ENCODE data around the gene RHOT2.

Gene RHOT2

DNA sequence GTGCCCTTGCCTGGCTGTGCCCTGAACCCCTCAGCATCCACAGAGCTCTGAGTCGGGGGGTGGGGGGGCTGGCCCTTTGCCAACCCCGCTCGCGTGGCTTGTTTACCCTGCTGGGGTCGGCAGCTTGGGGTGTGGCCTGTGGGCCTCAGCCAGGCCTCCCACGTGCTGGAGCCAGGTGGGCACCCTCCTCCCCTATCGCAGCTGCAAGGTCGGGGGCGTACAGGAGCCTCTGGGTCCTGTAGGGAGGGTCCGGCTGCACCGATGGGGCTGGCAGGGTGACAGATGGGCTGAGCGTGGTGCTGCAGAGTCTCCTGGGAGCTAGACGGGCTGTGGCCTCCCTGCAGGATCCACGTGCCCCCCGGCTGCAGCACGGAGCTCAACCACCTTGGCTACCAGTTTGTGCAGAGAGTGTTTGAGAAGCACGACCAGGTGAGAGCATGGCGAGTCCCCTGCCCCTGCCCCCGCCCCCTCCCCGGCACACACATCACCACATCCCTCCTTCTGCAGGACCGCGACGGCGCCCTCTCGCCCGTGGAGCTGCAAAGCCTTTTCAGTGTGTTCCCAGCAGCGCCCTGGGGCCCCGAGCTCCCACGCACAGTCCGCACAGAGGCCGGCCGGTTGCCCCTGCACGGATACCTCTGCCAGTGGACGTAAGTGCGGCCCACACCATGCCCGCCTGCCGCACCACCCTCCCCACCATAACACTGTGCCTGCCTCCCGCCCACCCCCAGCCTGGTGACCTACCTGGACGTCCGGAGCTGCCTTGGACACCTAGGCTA is 3.6 kb downstream of the RHOT2 start:
- DNase-seq: no peak

DNA sequence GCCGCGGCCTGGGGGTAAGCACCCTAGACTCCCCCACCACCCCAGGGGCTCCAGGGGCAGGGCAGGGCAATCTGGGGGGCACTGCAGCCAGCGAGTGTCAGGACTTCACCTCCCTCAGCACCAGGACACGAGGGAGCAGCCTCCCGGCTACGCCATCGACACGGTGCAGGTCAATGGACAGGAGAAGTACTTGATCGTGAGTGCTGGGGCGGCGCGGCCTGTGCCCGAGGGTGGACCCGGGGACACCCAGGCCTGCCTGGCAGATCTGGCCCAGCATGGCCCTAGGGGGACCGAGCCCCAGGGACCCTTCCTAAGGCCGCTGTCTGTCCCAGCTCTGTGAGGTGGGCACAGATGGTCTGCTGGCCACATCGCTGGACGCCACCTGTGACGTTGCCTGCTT is 4.4 kb downstream of the RHOT2 start:
- no peak for DNase-seq

DNA sequence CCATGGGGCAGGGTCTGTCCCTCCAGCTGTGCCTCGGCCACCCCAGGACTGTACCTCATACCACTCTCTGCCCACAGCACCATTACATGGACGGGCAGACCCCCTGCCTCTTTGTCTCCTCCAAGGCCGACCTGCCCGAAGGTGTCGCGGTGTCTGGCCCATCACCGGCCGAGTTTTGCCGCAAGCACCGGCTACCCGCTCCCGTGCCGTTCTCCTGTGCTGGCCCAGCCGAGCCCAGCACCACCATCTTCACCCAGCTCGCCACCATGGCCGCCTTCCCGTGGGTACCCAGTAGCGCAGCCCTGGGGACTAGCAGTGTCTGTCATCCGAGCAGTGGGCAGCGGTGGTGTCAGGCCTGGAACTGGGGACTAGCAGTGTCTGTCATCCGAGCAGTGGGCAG is 4.9 kb downstream of the RHOT2 start:
- DNase-seq: no peak

DNA sequence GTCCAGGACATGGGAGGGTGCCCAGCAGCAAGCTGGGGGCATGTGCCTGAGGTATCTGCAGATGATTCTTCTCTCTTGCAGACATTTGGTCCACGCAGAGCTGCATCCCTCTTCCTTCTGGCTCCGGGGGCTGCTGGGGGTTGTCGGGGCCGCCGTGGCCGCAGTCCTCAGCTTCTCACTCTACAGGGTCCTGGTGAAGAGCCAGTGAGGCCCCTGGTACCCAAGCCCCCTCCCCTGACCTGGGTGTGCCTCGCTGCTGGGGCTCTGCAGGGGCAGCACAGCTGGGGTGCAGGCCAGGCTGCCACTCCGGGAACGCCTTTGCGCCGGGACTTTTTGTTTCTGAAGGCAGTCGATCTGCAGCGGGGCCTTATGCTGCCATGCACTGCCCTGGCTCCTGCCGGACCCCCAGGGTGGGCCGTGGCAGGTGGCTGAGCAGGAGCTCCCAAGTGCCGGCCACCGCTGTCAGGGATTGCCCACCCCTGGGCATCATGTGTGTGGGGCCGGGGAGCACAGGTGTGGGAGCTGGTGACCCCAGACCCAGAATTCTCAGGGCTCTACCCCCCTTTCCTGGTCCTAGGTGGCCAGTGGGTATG is 5.6 kb downstream of the RHOT2 start:
- no peak for DNase-seq

DNA sequence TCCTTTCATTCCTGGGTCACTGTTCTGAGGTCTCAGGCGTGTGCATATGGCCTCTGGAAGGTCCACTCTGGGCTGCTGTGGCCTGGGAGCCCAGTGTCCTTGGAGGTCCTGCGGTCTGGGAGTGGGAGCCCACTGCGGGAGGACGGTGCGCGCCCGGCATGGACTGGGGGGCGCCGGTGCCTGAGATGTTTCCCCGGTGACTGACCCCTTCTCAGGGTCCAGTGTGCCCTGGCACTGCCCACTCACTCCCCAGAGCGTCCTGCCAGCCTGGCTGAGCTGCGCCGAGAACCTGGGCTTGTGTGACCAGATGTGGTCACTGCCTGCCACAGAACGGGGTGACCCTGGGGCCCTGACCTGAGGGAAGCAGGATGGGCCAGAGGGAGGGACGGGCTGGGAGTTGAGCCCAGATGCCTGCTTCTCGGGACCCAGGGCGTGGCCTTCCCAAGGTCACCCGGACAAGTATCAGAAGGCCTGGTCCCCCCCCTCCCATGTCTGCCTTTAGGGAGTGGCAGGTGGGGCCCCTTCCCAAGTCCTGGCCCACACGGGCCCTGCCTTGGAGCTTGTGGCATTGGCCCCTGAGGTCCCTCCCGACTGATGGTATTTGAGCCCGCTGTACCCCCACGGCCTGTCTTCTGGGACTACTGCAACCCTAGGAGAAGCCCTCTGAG is 6.4 kb downstream of the RHOT2 start:
- DNase-seq: no peak

DNA sequence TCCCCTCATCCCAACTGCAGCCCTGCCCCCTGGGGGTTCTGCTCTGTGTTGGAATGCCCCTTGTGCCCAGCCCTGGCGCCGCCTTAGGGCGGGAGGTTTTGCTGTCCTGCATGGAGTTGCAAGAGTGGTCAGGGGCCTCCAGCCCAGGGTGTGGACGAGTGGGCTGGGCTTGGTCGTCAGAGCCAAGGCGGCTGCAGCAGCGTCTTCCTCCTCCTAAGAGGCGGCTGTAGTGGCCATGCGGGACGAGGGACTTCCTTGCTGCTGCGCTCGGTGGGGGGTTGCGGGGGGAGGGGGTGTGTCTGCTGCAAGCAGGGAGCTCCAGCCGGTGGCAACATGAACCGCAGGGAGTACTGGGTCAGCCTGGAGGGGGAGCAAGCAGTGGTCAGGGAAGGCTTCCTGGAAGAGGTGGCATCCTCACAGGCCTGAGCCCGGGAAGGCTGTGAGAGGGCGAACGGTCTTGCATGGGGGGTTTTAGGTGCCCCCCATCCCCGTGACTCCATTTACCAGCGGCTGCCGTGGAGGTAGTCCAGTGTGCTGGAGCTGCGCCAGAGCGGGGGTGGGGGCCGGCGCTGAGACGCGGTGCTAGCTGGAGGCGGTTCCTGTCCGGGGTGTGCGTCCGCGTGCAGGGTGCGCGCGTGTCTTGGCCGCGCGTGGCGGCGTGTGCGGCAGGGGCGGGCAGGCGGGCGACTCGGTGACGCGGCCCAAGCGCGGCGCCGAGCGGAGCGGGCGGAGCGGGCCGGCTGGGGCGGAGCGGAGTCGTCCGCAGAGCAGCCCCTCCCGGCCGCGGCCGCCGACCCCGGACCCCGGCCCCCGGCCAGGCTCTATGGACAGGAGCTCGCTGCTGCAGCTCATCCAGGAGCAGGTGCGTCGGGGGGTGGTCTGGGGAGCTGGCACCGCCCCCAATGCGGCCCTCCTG is 7.3 kb downstream of the RHOT2 start, which contains the start of gene RHBDL1:
TSS of gene RHBDL1 (plus strand) at position 704 of the 916 bp plus-strand sequence. CDS start at position 824, 120 bp downstream.
- DNase-seq: no peak

DNA sequence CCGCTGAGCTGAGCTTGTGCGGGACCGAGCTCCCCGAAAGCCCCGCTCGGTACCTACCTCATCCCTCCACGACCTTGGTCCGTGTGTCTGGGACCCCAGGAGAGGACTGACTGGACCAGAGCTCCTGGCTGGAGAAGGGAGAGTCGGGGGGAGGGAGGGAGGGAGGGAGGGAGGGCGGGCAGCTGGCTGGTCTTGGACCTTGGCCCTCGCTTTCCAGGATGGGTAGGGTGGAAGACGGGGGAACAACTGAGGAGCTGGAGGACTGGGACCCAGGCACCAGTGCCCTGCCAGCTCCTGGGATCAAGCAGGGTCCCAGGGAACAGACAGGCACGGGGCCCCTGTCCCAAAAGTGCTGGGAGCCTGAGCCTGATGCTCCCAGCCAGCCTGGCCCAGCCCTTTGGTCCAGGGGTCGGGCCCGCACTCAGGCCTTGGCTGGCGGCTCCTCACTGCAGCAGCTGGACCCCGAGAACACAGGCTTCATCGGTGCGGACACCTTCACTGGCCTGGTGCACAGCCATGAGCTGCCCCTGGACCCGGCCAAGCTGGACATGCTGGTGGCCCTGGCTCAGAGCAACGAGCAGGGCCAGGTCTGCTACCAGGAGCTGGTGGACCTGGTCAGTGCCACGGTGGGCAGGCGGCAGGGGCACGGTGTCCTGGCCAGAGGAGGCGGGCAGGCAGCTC is 8.1 kb downstream of the RHOT2 start:
- DNase-seq: no peak

DNA sequence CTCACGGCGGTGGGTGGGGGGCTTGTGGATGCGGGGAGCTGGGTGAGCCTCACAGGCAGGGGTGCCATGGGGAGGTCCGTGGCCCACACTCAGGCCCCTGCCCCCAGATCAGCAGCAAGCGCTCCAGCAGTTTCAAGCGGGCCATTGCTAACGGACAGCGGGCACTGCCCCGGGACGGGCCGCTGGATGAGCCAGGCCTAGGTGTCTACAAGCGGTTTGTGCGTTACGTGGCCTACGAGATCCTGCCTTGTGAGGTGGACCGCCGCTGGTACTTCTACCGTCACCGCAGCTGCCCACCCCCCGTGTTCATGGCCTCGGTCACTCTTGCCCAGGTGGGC is 8.6 kb downstream of the RHOT2 start:
- no peak for DNase-seq

DNA sequence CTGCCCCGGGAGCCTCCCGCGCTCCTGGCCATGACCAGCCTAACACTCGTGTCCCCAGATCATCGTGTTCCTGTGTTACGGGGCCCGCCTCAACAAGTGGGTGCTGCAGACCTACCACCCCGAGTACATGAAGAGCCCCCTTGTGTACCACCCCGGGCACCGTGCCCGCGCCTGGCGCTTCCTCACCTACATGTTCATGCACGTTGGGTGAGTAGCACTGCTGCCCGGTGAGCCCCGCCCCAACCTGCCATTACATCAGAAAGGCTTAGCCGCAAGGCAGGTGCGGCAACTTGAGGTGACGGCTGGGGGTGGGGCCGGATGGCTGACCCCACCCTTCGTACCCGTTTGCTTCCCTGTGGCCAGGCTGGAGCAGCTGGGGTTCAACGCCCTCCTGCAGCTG is 9.0 kb downstream of the RHOT2 start:
- DNase-seq: peak; percentile 78

DNA sequence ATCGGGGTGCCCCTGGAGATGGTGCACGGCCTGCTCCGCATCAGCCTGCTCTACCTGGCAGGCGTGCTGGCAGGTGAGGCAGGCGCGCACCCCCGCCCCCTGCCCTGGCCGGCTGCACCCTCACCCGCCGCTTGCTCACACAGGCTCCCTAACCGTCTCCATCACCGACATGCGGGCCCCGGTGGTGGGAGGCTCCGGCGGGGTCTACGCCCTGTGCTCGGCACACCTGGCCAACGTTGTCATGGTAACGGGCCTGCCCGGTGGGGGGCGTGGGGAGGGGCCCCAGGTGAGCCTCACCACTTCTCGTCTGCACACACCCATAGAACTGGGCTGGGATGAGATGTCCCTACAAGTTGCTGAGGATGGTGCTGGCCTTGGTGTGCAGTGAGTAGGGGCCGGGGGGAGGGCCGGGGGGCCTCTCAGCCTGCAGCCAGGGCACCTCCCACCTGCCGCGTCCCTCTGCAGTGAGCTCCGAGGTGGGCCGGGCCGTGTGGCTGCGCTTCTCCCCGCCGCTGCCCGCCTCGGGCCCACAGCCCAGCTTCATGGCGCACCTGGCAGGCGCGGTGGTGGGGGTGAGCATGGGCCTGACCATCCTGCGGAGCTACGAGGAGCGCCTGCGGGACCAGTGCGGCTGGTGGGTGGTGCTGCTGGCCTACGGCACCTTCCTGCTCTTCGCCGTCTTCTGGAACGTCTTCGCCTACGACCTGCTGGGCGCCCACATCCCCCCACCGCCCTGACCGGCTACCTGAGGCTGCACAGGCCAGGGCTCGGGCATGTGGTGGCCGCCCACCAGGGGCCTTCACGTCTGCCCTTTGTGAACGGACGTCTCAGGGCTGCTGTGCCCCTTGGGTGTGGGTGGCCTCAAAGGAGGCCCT is 9.6 kb downstream of the RHOT2 start:
- peak; percentile 70 for DNase-seq

DNA sequence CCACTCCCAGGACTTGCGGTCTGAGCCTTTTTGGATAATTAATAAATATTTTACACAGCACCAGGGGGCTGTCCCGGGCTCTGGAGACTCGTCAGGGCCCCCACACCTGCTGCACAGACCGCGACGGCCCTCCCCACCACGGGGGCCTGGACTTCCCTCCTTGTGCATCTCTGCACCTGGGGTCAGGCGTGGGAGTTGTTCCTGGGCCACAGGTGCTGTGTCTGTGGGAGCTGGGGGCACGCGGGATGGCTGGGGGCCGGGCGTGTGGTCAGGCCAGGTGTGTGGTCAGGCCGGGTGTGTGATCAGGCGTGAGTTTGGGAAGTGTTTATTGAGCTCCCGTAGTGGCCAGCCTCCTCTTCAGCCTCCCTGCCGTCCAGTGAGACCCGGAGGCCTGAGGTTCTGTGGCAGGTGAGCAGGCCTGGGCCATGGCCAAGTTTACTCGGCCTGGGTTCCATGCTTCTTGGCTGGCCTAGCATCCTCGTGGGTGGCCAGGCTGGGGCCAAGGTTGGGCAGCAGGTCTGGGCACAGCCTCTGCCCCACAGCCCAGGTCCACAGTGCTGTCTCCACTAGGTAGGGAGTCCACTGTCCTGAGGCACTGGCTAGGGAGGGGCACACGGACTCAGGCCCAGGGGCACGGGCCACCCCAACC is 10.4 kb downstream of the RHOT2 start:
- no peak for DNase-seq

DNA sequence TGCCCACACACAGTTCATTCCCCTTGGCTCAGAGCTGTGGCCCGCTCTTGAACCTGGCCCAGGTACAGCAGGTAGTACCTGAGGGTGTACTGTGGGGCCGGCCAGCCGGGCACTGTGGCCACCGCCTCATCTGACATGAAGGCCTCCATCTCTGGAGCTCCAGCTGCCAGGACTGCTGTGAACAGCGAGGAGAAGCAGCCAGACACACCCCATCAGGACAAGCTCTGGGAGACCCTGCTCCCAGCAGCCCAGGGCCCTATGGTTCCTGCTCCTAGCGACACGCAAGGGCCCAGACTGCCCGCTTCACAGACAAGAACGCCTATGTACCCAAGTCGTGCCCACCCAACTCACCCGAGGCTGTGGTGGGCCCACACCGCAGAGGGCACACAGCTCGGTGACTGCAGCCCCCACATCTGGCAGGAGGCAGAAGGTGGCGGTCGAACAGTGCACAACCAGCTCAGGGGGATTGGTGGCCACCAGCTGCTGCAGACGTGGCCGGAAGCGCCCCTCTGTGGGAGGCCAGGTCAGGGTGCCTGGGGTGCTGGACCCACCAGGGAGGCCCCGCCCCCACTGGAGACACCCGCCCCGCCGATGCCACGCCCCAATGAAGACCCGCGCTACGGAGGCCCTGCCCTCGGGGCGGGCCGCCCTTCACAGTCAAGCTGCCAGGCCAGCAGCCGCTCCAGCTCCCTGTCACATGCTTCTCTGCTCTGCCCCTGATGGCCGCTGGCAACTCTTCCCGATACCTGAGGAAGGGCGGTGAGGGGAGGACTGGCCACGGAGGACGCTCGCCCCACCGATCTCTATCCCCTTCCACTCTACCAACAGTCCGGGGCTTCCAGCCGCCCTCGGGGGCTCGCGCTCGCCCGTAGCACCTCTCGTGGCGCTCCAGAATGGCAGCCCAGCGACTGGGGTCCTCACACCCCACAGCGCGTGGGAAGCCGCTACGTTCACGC is 11.2 kb downstream of the RHOT2 start:
- no peak for DNase-seq

DNA sequence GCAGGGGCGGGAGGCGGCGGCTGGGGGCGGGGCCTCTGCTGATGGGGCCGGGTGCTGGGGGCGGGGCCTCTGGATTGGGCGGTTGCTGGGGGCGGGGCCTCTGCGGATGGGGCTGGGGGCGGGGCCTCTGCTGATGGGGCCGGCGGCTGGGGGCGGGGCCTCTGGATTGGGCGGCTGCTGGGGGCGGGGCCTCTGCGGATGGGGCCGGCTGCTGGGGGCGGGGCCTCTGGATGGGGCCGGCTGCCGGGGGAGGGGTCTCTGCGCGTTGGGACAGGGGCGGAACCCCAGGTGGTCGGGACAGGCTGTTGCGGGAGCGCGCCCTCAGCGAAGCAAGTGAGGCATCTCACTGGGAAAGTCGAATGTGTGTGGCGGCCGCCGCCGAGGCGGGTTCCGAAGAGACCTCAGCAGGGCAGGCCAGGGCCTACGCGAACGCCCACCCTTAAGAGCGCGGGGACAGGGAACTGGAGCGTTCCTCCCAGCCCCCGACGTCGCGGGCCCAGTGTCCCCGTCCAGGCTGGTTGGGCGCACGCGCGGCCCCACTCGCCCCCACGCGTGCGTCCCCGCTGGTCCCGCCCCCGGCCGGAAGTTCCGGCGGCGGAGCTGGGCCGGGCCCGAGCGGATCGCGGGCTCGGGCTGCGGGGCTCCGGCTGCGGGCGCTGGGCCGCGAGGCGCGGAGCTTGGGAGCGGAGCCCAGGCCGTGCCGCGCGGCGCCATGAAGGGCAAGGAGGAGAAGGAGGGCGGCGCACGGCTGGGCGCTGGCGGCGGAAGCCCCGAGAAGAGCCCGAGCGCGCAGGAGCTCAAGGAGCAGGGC is 12.1 kb downstream of the RHOT2 start, which contains the start of gene STUB1:
TSS of gene STUB1 (plus strand) at position 597 of the 811 bp plus-strand sequence. CDS start at position 713, 116 bp downstream.
- peak; percentile 44 for DNase-seq

DNA sequence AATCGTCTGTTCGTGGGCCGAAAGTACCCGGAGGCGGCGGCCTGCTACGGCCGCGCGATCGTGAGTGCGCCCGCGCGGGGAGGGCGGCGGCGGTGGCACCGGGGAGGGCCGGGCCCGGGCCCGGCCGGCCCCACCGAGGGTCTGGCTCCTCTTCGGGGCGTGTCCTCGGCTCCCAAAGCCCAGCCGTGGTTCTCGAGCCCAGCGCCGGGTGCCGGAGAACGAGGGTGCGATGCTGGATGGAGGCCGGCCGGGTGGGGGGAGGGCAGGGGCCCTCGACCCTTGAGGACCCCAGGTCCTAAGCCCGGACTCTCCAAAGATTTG is 12.7 kb downstream of the RHOT2 start:
- DNase-seq: no peak

DNA sequence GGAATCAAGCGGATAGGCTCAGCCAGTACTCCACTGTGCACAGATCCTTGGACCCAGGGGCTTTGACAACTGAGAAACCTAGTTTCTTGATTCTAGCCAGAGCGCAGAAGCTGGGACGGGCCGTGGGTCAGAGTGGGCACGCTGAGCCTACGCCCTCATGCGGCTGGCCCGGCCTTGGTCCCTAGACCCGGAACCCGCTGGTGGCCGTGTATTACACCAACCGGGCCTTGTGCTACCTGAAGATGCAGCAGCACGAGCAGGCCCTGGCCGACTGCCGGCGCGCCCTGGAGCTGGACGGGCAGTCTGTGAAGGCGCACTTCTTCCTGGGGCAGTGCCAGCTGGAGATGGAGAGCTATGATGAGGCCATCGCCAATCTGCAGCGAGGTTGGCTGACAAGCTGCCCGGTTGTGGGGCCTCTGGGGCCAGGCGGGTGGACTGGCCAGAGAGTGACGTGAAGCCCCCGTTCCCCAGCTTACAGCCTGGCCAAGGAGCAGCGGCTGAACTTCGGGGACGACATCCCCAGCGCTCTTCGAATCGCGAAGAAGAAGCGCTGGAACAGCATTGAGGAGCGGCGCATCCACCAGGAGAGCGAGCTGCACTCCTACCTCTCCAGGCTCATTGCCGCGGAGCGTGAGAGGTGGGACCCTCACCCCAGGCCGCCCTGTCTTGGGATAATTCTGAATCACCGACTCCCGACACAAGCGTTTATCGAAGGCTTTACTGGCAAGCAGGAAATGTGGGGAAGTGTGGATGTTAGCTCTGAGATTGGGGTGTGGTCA is 13.2 kb downstream of the RHOT2 start:
- DNase-seq: no peak

DNA sequence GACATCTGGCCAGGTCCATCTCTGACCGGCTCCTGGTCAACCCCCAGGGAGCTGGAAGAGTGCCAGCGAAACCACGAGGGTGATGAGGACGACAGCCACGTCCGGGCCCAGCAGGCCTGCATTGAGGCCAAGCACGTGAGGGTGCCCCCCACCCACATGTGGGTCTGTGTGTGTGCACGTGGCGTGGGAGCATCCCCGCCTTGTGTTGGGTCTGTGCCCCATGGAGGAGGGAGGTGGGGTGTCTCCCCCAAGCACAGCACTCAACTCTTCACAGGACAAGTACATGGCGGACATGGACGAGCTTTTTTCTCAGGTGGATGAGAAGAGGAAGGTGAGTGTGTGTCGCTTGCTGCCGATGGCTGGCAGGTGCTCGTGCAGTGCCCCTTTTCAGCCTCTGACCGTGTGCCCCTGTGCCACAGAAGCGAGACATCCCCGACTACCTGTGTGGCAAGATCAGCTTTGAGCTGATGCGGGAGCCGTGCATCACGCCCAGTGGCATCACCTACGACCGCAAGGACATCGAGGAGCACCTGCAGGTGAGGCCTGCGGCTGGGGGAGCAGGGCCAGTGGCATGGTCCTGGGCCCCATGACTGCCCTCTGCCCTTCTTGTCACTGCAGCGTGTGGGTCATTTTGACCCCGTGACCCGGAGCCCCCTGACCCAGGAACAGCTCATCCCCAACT is 14.0 kb downstream of the RHOT2 start:
- DNase-seq: no peak

All from NCI-H1105 (cell line).